ENCODE results near the gene AKAP13. TPM values are rescaled to one million over a fixed set of nuclear protein-coding genes. Genes with fewer than 3 reads are reported as not detected.

Gene AKAP13
- total RNA-seq, 1 experiment from 2014 or later, result 47.3 TPM

GRCh38 chr15:85685356-85685755 is 305.0 kb downstream of the AKAP13 start:
- Histone ChIP-seq H3K18ac (ENCODE audit: insufficient read length, low read depth, low read length) (no peak overlapping the region), H3T11ph (ENCODE audit: low read length) (no peak overlapping the region), H3K79me2 (ENCODE audit: insufficient read depth, low read length) (no peaks in the 10 kb centered on the region), H4K5ac (ENCODE audit: insufficient read length, low read depth, low read length) (no peak overlapping the region), H3K27ac (ENCODE audit: insufficient read length, low read depth, low read length) (no peak overlapping the region), H2BK20ac (ENCODE audit: low read depth, low read length, poor library complexity, severe bottlenecking) (no peak overlapping the region), H2AFZ (ENCODE audit: low read length) (no peak overlapping the region), H2BK15ac (ENCODE audit: low read depth, low read length) (no peak overlapping the region), H3K4me2 (ENCODE audit: insufficient read depth, insufficient read length, low read length) (no peak overlapping the region), H3K9me3 (ENCODE audit: control insufficient read depth, low read depth, low read length) (no peaks in the 10 kb centered on the region), H3K23me2 (ENCODE audit: insufficient read length, low read depth, low read length, poor library complexity, severe bottlenecking) (no peaks in the 10 kb centered on the region), H3K56ac (ENCODE audit: insufficient read length, low read depth, low read length) (no peak overlapping the region), H4K20me1 (ENCODE audit: control insufficient read depth, insufficient read depth, insufficient read length) (no peaks in the 10 kb centered on the region), H3K14ac (ENCODE audit: insufficient read depth, low read length) (no peak overlapping the region), H3K23ac (ENCODE audit: insufficient read length, low read depth, low read length) (no peak overlapping the region), H2BK12ac (ENCODE audit: insufficient read length, low read depth, low read length) (no peak overlapping the region), H3K27me3 (ENCODE audit: insufficient read depth, low read length) (no peaks in the 10 kb centered on the region), H2BK5ac (ENCODE audit: insufficient read length, low read length) (no peak overlapping the region), H4K8ac (replicated peaks; ENCODE audit: insufficient read length, low read depth, low read length) (no peak overlapping the region), H3K4me1 (ENCODE audit: insufficient read depth, low read length) (no peaks in the 10 kb centered on the region), H4K91ac (ENCODE audit: insufficient read length, low read depth, low read length) (no peak overlapping the region), H2AK5ac (ENCODE audit: insufficient read length, low read length) (no peak overlapping the region), H3K79me1 (ENCODE audit: insufficient read depth, low read depth, low read length, poor library complexity, severe bottlenecking) (no peaks in the 10 kb centered on the region), H3K4ac (ENCODE audit: low read depth, low read length) (no peak overlapping the region), H3K9ac (ENCODE audit: extremely low read depth, insufficient read length, low read length) (no peak overlapping the region), H2BK120ac (ENCODE audit: low read depth, low read length, poor library complexity, severe bottlenecking) (no peak overlapping the region)
- Mint-ChIP-seq H3K4me1 (peaks cover 9 to 13% of the 10 kb centered on the region in 2 experiments), H3K4me3 (no peak overlapping the region), H3K9me3 (no peaks in the 10 kb centered on the region), H3K27ac (no peak overlapping the region), H3K36me3 (ENCODE audit: insufficient read depth in 1 of 3, low read depth in 3 of 3) (peaks cover 0 to 26% (median 18%) of the 10 kb centered on the region in 3 experiments; a peak in 5 of 7 replicates), H3K27me3 (ENCODE audit: low read depth) (no peaks in the 10 kb centered on the region)
- no peak for DNase-seq
- TF ChIP-seq CTCF (conservative IDR thresholded peaks at IDR 0.05), result no peak
- WGBS (ENCODE audit: extremely low coverage, insufficient read length, low lambda C conversion rate), result no CpG with 5 or more reads among the region's 9 CpGs
